ENCODE data around the gene SLC47A2.
"Not testable (repeated sequence)": the region's sequence is repeated elsewhere in the genome, so short reads cannot be mapped to it uniquely, and the experiment has no call there.

Gene SLC47A2
- 0 reads per million in 9 experiments for total RNA-seq

DNA sequence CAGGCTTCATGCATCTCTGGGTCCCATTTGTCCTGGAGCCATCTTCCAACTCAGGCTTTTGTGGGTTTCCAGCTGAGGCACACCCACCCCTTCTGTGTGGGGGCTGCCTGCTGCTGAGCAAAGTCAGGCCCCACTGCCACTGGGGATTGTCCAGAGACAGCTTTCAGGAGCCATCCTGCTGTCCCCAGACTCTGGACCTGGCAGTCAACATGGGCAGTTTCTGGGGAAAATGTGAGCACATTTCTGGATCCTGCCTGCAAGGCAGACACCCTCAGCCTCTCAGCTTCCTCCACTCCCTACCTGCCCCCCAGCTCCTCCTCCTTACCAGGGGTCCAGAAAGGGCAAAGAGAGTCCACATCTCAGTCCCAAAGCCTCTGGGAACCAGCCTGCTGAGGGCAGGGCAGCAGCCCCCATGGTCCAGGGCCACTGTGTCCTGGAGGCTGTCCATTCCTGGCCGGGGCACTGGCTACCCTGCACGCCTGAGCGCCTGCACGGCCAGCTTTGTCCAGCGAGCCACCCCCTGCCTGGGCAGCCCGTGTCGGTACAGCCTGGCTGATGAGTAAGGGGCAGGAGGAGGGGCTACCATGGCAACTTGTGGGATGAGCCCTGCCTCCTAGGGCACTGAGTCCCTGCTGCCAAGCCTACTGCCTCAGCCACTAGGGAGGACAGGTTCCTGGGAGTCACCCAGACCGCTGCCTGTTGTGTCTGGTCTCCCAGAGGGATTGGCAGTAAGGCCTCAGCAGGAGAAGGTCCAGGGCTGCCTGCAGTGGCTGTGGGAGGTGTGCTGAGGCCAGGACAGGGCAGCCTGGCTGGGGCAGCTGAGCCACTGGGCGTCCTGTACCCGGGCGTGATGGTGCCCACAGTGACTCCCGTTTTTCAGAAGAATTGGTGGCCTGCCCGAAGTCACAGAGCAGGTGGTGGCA is at the start of gene SLC47A2:
Gene SLC47A2 (minus strand): TSS at position 477 of the 923 bp plus-strand sequence. CDS start 29 bp downstream, at position 448.
- Mint-ChIP-seq H3K4me1 (ENCODE audit: low read depth in 2 of 2) (peaks cover 0 to 2% of the 10 kb centered on the region in 2 donors), H3K27me3 (peaks cover 14 to 25% of the 10 kb centered on the region in 2 donors), H3K4me3 (no peak within 1 kb of the TSS), H3K36me3 (ENCODE audit: insufficient read depth) (no peaks in the 10 kb centered on the region), H3K27ac (no peak within 1 kb of the TSS), H3K9me3 (no peaks in the 10 kb centered on the region)
- ATAC-seq (replicated peaks) (no peak), DNase-seq (no peak)

- Mint-ChIP-seq H3K36me3 (ENCODE audit: insufficient read depth) (no peaks in the 10 kb centered on the region), H3K4me3 (no peak overlapping the region), H3K27ac (no peak overlapping the region), H3K27me3 (peaks cover 4 to 34% of the 10 kb centered on the region in 2 donors), H3K9me3 (no peaks in the 10 kb centered on the region), H3K4me1 (ENCODE audit: low read depth in 2 of 2) (peaks cover under 1 to 8% of the 10 kb centered on the region in 2 donors)
- DNase-seq (no peak), ATAC-seq (replicated peaks) (no peak)
Measured at GRCh38 chr17:19766016-19766415, 49.6 kb upstream of the SLC47A2 start.

GRCh38 chr17:19763991-19764390 is 47.6 kb upstream of the SLC47A2 start:
- ATAC-seq (replicated peaks); DNase-seq; H3K4me1 Mint-ChIP-seq (ENCODE audit: low read depth in 2 of 2); H3K4me3 Mint-ChIP-seq; H3K36me3 Mint-ChIP-seq (ENCODE audit: insufficient read depth); H3K9me3 Mint-ChIP-seq; H3K27ac Mint-ChIP-seq: not testable (repeated sequence)
- H3K27me3 Mint-ChIP-seq = peaks cover 16 to 54% of the 10 kb centered on the region in 2 donors

DNA sequence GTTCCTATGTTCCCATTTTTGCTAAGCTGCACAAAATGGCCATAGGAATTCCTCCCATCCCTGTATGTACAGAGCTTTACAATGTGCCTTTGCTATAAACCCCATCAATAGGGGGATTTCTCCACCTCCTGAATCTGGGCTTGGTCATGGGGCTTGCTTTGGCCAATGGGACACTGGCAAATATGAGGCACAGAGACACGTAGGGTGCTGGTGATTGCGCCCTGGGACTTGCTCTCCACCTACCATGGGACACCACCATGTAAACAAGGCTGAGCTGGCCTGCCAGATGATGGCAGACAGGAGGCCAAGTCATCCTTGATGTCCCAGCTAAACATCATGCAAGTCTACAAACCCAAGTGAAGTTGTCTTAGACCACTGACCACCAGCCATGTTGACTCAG is 47.0 kb upstream of the SLC47A2 start:
- Mint-ChIP-seq H3K4me1 (ENCODE audit: low read depth in 2 of 2) (peaks cover 0 to 6% of the 10 kb centered on the region in 2 donors), H3K4me3 (no peak overlapping the region), H3K27ac (no peak overlapping the region), H3K27me3 (peaks cover 22 to 60% of the 10 kb centered on the region in 2 donors), H3K36me3 (ENCODE audit: insufficient read depth) (no peaks in the 10 kb centered on the region), H3K9me3 (no peaks in the 10 kb centered on the region)
- no peak for ATAC-seq (replicated peaks)
- DNase-seq = no peak

- ATAC-seq (replicated peaks) (peak; percentile 72), DNase-seq (peak; percentile 46 to 60 (median 48))
- peaks cover 31 to 69% of the 10 kb centered on the region in 2 donors for H3K27me3 Mint-ChIP-seq
- H3K36me3 Mint-ChIP-seq (ENCODE audit: insufficient read depth) = no peaks in the 10 kb centered on the region
- no peak overlapping the region for H3K27ac Mint-ChIP-seq
- no peaks in the 10 kb centered on the region for H3K9me3 Mint-ChIP-seq
- H3K4me3 Mint-ChIP-seq = no peak overlapping the region
- H3K4me1 Mint-ChIP-seq (ENCODE audit: low read depth in 2 of 2) = peaks cover 0 to 6% of the 10 kb centered on the region in 2 donors
Measured at GRCh38 chr17:19762515-19762961, 46.2 kb upstream of the SLC47A2 start.

- no peak for ATAC-seq (replicated peaks)
- peaks cover 49 to 87% of the 10 kb centered on the region in 2 donors for H3K27me3 Mint-ChIP-seq
- no peak for DNase-seq
- no peaks in the 10 kb centered on the region for H3K9me3 Mint-ChIP-seq
- H3K27ac Mint-ChIP-seq = no peak overlapping the region
- H3K36me3 Mint-ChIP-seq (ENCODE audit: insufficient read depth) = no peaks in the 10 kb centered on the region
- H3K4me1 Mint-ChIP-seq (ENCODE audit: low read depth in 2 of 2) = peaks cover 0 to 4% of the 10 kb centered on the region in 2 donors
- H3K4me3 Mint-ChIP-seq = no peak overlapping the region
Measured at GRCh38 chr17:19760746-19761145, 44.4 kb upstream of the SLC47A2 start.

DNA sequence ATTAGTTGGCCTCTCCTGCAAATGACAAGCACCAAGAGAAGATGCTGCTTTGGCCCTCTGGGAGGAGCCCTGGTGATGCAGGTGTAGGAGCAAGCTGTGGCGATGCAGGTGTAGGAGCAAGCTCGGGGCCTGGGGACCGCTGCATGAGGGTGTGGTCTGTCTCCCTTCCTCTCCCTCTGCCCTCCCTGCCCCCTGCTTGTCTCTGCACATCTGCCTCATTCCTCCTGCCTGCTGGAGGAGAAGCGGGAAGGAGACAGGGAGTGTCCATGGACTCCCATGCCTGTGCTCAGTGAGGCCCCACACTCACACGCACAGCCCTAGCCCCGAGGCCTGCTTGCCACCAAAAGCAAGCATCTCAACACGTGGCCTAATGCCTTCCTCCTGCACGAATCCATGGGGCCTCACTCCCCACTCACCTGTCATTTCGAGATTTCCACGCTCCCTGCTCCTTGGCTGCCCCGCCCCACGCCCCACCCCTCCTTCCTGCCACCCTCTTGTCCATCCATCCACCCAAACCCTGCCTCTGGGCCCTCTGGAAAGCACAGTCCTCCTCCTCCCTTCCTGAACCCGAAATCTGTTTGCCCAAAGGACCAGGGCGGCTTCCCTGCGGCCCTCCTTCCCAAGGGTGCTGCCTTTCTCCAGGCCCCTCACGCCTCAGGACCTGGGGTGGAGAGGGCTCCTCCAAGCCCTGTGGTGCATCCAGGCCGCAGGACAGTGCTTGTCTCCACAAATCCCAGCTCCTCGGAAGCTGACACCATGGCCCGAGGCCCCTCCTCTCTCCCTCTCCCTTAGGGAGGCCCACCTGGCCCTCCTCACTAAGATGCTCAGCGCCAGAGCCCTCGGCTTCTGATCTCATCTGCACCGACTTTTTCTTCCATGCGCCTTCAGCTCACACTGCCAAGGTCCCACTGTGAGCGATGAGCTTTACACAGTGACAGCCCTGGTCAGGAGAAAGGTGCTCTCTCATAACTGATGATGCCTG is 43.5 kb upstream of the SLC47A2 start:
- no peak overlapping the region for H3K4me3 Mint-ChIP-seq
- H3K4me1 Mint-ChIP-seq (ENCODE audit: low read depth in 2 of 2) = peaks cover 0 to 4% of the 10 kb centered on the region in 2 donors
- H3K27me3 Mint-ChIP-seq = peaks cover 53 to 96% of the 10 kb centered on the region in 2 donors
- no peak for DNase-seq
- no peaks in the 10 kb centered on the region for H3K36me3 Mint-ChIP-seq (ENCODE audit: insufficient read depth)
- H3K9me3 Mint-ChIP-seq = no peaks in the 10 kb centered on the region
- no peak for ATAC-seq (replicated peaks)
- H3K27ac Mint-ChIP-seq = no peak overlapping the region

GRCh38 chr17:19757536-19758180 is 41.3 kb upstream of the SLC47A2 start:
- H3K27ac Mint-ChIP-seq = no peak overlapping the region
- H3K4me3 Mint-ChIP-seq = no peak overlapping the region
- ATAC-seq (replicated peaks) (no peak), DNase-seq (no peak)
- H3K4me1 Mint-ChIP-seq (ENCODE audit: low read depth in 2 of 2) = no peaks in the 10 kb centered on the region
- peaks cover 48 to 92% of the 10 kb centered on the region in 2 donors for H3K27me3 Mint-ChIP-seq
- H3K36me3 Mint-ChIP-seq (ENCODE audit: insufficient read depth) = no peaks in the 10 kb centered on the region
- no peaks in the 10 kb centered on the region for H3K9me3 Mint-ChIP-seq

DNA sequence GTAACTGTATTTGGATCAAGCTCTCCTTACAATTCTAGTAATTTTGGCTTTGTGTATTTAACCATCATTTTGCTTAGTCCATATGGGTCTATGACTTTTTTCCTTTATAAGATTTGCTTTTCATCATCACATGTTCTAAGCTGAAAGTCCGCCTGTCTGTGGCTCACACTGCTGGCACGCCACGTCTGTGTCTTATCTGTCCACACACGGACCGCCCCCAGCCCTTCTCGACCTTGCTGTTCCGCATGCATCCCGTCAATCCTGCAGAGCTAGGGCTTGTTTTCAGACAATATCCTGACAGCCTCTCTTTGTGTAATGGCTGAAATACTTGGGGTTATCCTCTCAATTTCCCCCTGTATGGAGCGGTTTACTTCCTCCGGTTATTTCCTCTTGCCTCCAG is 40.2 kb upstream of the SLC47A2 start:
- Mint-ChIP-seq H3K27ac (no peak overlapping the region), H3K9me3 (no peaks in the 10 kb centered on the region), H3K4me1 (ENCODE audit: low read depth in 2 of 2) (no peaks in the 10 kb centered on the region), H3K27me3 (peaks cover 56 to 92% of the 10 kb centered on the region in 2 donors), H3K4me3 (no peak overlapping the region), H3K36me3 (ENCODE audit: insufficient read depth) (no peaks in the 10 kb centered on the region)
- DNase-seq = no peak
- no peak for ATAC-seq (replicated peaks)

DNA sequence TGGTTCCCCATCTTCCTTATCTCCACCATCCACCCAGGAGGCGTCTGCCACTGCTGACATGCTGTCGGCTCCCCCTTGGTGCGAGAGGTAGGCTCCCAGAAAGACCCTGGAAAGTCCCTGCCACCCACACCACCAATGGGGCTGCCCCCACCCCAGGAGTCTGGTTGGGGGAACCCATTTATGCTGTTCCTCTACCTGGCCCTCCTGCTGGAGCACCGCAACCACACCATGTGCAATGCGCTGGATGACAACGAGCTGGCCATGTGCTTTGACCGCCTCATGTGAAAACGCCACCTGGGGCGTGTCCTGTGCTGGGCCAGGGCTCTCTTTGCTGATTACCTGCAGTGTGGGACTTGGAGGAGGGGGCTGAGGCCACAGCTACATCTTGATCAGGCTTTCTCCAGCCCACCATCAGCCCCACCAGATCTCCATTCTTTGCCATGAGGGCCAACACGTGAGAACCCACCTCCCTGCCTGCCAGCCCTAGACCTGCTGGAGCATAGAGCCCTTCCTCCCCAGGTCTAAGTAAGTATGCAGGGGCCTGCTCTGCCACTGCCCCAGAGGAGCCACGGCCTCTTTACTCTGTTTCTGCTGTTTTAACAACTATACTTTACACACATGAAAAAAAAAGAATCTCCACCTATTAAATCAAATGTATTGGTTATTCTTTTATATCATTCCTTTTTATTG is 39.6 kb upstream of the SLC47A2 start:
- no peaks in the 10 kb centered on the region for H3K9me3 Mint-ChIP-seq
- DNase-seq (no peak), ATAC-seq (replicated peaks) (no peak)
- H3K27me3 Mint-ChIP-seq = peaks cover 61 to 94% of the 10 kb centered on the region in 2 donors
- no peaks in the 10 kb centered on the region for H3K4me1 Mint-ChIP-seq (ENCODE audit: low read depth in 2 of 2)
- H3K4me3 Mint-ChIP-seq = no peak overlapping the region
- H3K27ac Mint-ChIP-seq = no peak overlapping the region
- H3K36me3 Mint-ChIP-seq (ENCODE audit: insufficient read depth) = no peaks in the 10 kb centered on the region

DNA sequence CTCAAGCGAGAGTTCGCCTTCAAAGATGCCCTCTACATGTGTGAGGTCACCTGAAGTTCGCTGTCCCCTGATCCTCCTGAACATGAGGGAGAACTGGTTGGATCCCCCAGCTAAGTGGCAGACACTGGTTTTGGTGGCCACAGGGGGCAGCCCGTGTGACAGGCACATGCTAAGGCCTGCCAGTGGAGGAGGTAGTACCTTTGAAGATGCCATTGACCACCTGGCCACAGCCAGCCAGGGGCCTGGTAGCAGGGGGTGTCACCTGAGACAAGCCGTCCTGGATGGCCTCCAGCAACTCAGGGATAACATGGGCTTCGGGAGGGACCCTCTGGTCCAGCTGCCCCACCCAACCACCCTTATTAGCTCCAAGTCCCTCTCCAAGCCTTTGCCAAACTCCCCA is 39.0 kb upstream of the SLC47A2 start:
- Mint-ChIP-seq H3K9me3 (no peaks in the 10 kb centered on the region), H3K36me3 (ENCODE audit: insufficient read depth) (no peaks in the 10 kb centered on the region), H3K27ac (no peak overlapping the region), H3K27me3 (peaks cover 63 to 94% of the 10 kb centered on the region in 2 donors), H3K4me3 (no peak overlapping the region), H3K4me1 (ENCODE audit: low read depth in 2 of 2) (no peaks in the 10 kb centered on the region)
- DNase-seq (no peak), ATAC-seq (replicated peaks) (no peak)

DNA sequence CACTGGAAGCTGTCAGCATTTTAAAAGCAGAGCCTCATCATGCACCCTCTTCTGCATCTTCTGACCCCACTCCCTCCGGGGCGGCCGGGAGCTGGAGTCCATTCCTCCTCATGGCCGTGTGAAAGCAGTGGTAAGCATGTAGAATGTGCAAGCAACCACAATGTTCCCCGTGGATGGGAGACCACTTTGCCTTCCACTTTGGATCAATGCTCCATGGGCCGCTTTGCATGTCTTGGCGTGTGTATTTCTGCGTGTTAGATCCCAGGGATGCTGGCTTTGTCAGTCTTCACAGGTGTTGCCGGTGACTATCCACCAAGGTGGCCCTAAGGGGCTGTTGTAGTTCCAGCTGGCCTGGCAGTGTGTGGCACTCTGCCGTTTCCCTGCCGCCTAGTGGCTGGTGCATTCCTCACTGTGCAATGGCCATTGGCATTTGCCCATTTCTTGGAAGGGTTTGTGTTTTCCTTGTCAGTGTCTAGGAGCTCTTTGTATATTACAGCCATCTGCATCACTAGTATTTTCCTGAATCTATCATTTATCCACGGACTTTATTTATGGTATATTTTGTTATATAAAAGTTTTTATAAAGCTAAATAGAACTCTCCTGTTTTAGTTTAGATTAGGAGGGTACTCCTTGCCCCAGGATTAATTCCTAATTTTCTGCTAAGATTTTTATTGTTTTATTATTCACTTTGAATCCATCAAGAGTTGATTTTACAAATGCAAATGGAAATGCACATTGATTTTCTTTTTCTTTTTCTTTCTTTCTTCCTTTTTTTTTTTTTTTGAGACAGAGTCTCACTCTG is 37.5 kb upstream of the SLC47A2 start:
- Mint-ChIP-seq H3K9me3 (no peaks in the 10 kb centered on the region), H3K4me1 (ENCODE audit: low read depth in 2 of 2) (no peaks in the 10 kb centered on the region), H3K4me3 (no peak overlapping the region), H3K27ac (no peak overlapping the region), H3K27me3 (peaks cover 58 to 94% of the 10 kb centered on the region in 2 donors), H3K36me3 (ENCODE audit: insufficient read depth) (no peaks in the 10 kb centered on the region)
- ATAC-seq (replicated peaks) (no peak), DNase-seq (no peak)
